Suppressor macrophage treated with lipopolysaccharide for 1 hour (primary cell): ENCODE results near the gene MYRFL.
"Not testable (repeated sequence)": the region's sequence is repeated elsewhere in the genome, so short reads cannot be mapped to it uniquely, and the experiment has no call there.

Source experiments
- DNase-seq, 3 donors: peaks; one replicate each; pipeline ENCODE4 v3.0.0-alpha.2; 2020 to 2022

Gene MYRFL

GRCh38 chr12:69844416-69844815 is 19.4 kb downstream of the MYRFL start:
- DNase-seq, result no peak

- DNase-seq, result no peak
These were observed 19.8 kb downstream of the MYRFL start for GRCh38 chr12:69844836-69845235.

- no peak for DNase-seq
These were observed 21.9 kb downstream of the MYRFL start for GRCh38 chr12:69846976-69847375.

GRCh38 chr12:69851976-69852375 is 26.9 kb downstream of the MYRFL start:
- DNase-seq, result no peak

GRCh38 chr12:69853176-69853961 is 28.3 kb downstream of the MYRFL start:
- not testable (repeated sequence) for DNase-seq

GRCh38 chr12:69866698-69867097 is 41.7 kb downstream of the MYRFL start:
- DNase-seq, result no peak

GRCh38 chr12:69868695-69869094 is 43.7 kb downstream of the MYRFL start:
- DNase-seq, result no peak

- DNase-seq, result peak in 1 of 3 donors; percentile 45
These were observed 47.8 kb downstream of the MYRFL start for GRCh38 chr12:69872804-69873203.

- DNase-seq, result peak in 2 of 3 donors; percentile 19 to 23
These were observed 48.4 kb downstream of the MYRFL start for GRCh38 chr12:69873429-69873828.

- DNase-seq, result no peak
These were observed 49.6 kb downstream of the MYRFL start for GRCh38 chr12:69874606-69875005.

GRCh38 chr12:69875416-69875935 is 50.4 kb downstream of the MYRFL start:
- DNase-seq, result no peak

- DNase-seq, result peak; percentile 73 to 85 (median 84)
These were observed 54.3 kb downstream of the MYRFL start for GRCh38 chr12:69879007-69879960.

- no peak for DNase-seq
These were observed 55.5 kb downstream of the MYRFL start for GRCh38 chr12:69880571-69880970.

GRCh38 chr12:69881771-69882170 is 56.7 kb downstream of the MYRFL start:
- no peak for DNase-seq

- no peak for DNase-seq
These were observed 59.4 kb downstream of the MYRFL start for GRCh38 chr12:69884386-69884785.

GRCh38 chr12:69885658-69886057 is 60.6 kb downstream of the MYRFL start:
- DNase-seq, result peak in 2 of 3 donors; percentile 38 to 40

GRCh38 chr12:69886109-69886508 is 61.1 kb downstream of the MYRFL start:
- no peak for DNase-seq

GRCh38 chr12:69886715-69887114 is 61.7 kb downstream of the MYRFL start:
- no peak for DNase-seq

GRCh38 chr12:69888901-69889300 is 63.9 kb downstream of the MYRFL start:
- no peak for DNase-seq

- DNase-seq, result no peak
These were observed 69.9 kb downstream of the MYRFL start for GRCh38 chr12:69894800-69895383.

GRCh38 chr12:69896653-69897381 is 71.8 kb downstream of the MYRFL start:
- no peak for DNase-seq

- no peak for DNase-seq
These were observed 72.7 kb downstream of the MYRFL start for GRCh38 chr12:69897744-69898143.
